Fibroblast of lung (primary cell): ENCODE data around the gene ANO6.

ENCODE experiments used
- CTCF ChIP-seq, 2 donors: IDR thresholded peaks in 1 of 2; conservative IDR thresholded peaks in 1 of 2; 1 replicate in 1 of 2; 2 replicates in 1 of 2; pipeline ENCODE4 v1.5.1; 2011 to 2012; ENCODE audit warnings: low read length in 2 of 2, control low read depth in 1 of 2, inconsistent platforms in 1 of 2, low read depth in 1 of 2, mild to moderate bottlenecking in 1 of 2
- EZH2 ChIP-seq: IDR thresholded peaks from 2 replicates; pipeline ENCODE4 v1.5.1; 2012; ENCODE audit warnings: low read length, control low read depth, mild to moderate bottlenecking; ENCODE audit errors: missing control alignments

- no peak for TF ChIP-seq CTCF (conservative IDR thresholded peaks at IDR 0.05 in 1 of 2, IDR thresholded peaks at IDR 0.05 in 1 of 2; ENCODE audit: low read depth in 1 of 2, low read length in 2 of 2)
- no peak for TF ChIP-seq EZH2
Measured at GRCh38 chr12:45279931-45280830, 64.3 kb downstream of the ANO6 start.
